ENCODE results near the gene SMIM45.
"Not testable (repeated sequence)": the region's sequence is repeated elsewhere in the genome, so short reads cannot be mapped to it uniquely, and the experiment has no call there.

Gene SMIM45

GRCh38 chr22:41939981-41940831, 11.7 kb upstream of the SMIM45 start:
- Mint-ChIP-seq H3K27ac (peak overlapping the region; percentile 98), H3K9me3 (no peaks in the 10 kb centered on the region), H3K4me1 (ENCODE audit: low read depth) (peaks cover 45% of the 10 kb centered on the region), H3K36me3 (ENCODE audit: low read depth) (peaks cover 31% of the 10 kb centered on the region), H3K4me3 (peak overlapping the region; percentile 78), H3K27me3 (ENCODE audit: low read depth) (no peaks in the 10 kb centered on the region)

DNA sequence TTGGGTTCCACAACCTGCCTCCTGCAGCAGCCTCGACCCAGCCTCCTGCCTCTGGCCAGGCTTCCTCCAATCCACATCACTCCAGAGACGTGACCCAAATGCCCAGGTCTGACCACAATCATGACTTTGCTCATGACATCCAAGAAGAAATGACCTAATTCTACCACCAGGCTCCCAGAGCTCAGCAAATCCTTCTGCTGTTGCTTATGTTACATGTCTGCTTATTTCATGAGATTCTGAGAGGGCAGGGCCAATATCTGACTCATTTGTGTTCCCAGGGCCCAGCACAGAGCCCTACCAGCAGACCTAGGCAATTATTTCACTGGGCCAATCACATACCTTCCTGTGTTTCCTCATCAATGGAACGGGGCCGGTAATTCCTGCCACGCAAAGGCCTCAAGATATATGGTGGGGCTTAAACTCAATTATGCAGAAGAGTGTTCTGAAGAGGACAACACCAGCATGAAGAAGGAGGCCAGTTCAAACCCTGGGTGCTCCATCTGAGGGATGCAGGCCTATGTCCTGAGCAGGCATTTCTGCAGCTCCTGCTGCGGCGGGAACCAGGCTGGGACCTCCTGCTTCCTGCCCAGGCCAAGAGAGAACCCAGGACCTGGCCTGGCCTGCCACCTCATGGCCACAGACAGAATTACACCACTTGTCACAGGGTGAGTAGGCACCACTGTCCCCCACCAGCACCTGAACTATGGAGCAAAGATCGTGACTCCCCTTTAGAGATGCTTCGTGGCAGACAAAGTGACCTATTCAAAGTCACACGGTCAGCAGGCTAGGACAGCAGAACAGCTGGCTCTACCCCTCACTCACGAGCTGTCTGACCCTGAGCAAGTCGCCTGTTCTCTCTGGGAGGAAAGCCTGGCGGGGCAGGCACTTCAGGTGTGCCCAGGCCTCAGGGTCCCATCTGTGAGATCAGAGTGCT, 10.9 kb upstream of the SMIM45 start:
- H3K36me3 Mint-ChIP-seq (ENCODE audit: low read depth): peaks cover 31% of the 10 kb centered on the region
- H3K4me1 Mint-ChIP-seq (ENCODE audit: low read depth): peaks cover 50% of the 10 kb centered on the region

GRCh38 chr22:41943661-41944209, 8.2 kb upstream of the SMIM45 start:
- H3K27me3 Mint-ChIP-seq (ENCODE audit: low read depth): no peaks in the 10 kb centered on the region
- no peaks in the 10 kb centered on the region for H3K9me3 Mint-ChIP-seq
- H3K36me3 Mint-ChIP-seq (ENCODE audit: low read depth): peaks cover 26% of the 10 kb centered on the region
- peak overlapping the region; percentile 72 for H3K4me3 Mint-ChIP-seq
- peaks cover 57% of the 10 kb centered on the region for H3K4me1 Mint-ChIP-seq (ENCODE audit: low read depth)
- peak overlapping the region; percentile 71 for H3K27ac Mint-ChIP-seq

More for the DNA sequence above, 10.9 kb upstream of the SMIM45 start:
- no peaks in the 10 kb centered on the region for H3K27me3 Mint-ChIP-seq (ENCODE audit: low read depth)
- H3K9me3 Mint-ChIP-seq: no peaks in the 10 kb centered on the region
- H3K4me3 Mint-ChIP-seq: peak overlapping the region; percentile 49
- peak overlapping the region; percentile 98 for H3K27ac Mint-ChIP-seq

GRCh38 chr22:41946629-41947423, 5.1 kb upstream of the SMIM45 start, which contains the start of gene CENPM:
TSS of gene CENPM (minus strand) at chr22:41947152. CDS start at chr22:41947076, 76 bp downstream.
- Mint-ChIP-seq H3K4me1 (ENCODE audit: low read depth) (peaks cover 31% of the 10 kb centered on the region), H3K4me3 (peak within 1 kb of the TSS; percentile 91), H3K27me3 (ENCODE audit: low read depth) (no peaks in the 10 kb centered on the region), H3K9me3 (no peaks in the 10 kb centered on the region), H3K36me3 (ENCODE audit: low read depth) (peaks cover 15% of the 10 kb centered on the region), H3K27ac (peak within 1 kb of the TSS; percentile 90)

DNA sequence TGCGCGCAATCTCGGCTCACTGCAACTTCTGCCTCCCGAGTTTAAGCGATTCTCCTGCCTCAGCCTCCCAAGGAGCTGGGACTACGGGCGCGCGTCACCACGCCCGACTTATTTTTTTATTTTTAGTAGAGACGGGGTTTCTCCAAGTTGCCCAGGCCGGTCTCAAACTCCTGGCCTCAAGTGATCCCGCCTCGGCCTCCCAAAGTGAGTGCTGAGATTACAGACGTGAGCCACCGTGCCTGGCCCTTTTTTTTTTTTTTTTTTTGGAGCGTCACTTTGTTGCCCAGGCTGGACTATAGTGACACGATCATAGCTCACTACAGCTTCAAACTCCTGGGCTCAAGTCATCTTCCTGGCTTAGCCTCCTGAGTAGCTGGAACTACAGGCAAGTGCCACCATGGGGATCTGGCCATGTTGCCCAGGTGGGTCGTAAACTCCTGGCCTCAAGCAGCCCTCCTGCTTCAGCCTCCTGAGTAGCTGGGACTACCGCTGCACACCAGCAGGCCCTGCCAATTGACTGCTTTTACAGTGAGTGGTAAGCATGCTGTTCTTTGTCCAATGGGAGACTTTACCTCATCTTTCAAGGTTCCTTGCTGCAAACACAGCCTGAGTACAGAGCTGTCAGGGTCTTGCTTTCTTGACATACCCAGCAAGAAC, 4.4 kb upstream of the SMIM45 start:
- no peaks in the 10 kb centered on the region for H3K9me3 Mint-ChIP-seq
- peaks cover 30% of the 10 kb centered on the region for H3K4me1 Mint-ChIP-seq (ENCODE audit: low read depth)
- H3K27ac Mint-ChIP-seq: peak overlapping the region; percentile 90
- peak overlapping the region; percentile 91 for H3K4me3 Mint-ChIP-seq
- no peaks in the 10 kb centered on the region for H3K27me3 Mint-ChIP-seq (ENCODE audit: low read depth)
- peaks cover 11% of the 10 kb centered on the region for H3K36me3 Mint-ChIP-seq (ENCODE audit: low read depth)

GRCh38 chr22:41948142-41948541, 3.8 kb upstream of the SMIM45 start:
- Mint-ChIP-seq H3K36me3 (ENCODE audit: low read depth) (peaks cover 8% of the 10 kb centered on the region), H3K9me3 (no peaks in the 10 kb centered on the region), H3K4me3 (no peak overlapping the region), H3K27ac (no peak overlapping the region), H3K27me3 (ENCODE audit: low read depth) (no peaks in the 10 kb centered on the region), H3K4me1 (ENCODE audit: low read depth) (peaks cover 29% of the 10 kb centered on the region)

GRCh38 chr22:41948928-41949296, 3.0 kb upstream of the SMIM45 start:
- H3K4me1 Mint-ChIP-seq (ENCODE audit: low read depth): peaks cover 22% of the 10 kb centered on the region
- not testable (repeated sequence) for H3K4me3 Mint-ChIP-seq; H3K27ac Mint-ChIP-seq; H3K9me3 Mint-ChIP-seq; H3K27me3 Mint-ChIP-seq (ENCODE audit: low read depth); H3K36me3 Mint-ChIP-seq (ENCODE audit: low read depth)

- Mint-ChIP-seq H3K27me3 (ENCODE audit: low read depth) (no peaks in the 10 kb centered on the region), H3K36me3 (ENCODE audit: low read depth) (peaks cover 2% of the 10 kb centered on the region), H3K4me3 (no peak overlapping the region), H3K9me3 (no peaks in the 10 kb centered on the region), H3K27ac (no peak overlapping the region), H3K4me1 (ENCODE audit: low read depth) (peaks cover 20% of the 10 kb centered on the region)
Observed at GRCh38 chr22:41949297-41949965, 2.5 kb upstream of the SMIM45 start.

- no peaks in the 10 kb centered on the region for H3K9me3 Mint-ChIP-seq
- H3K4me3 Mint-ChIP-seq: no peak overlapping the region
- H3K4me1 Mint-ChIP-seq (ENCODE audit: low read depth): peaks cover 9% of the 10 kb centered on the region
- no peak overlapping the region for H3K27ac Mint-ChIP-seq
- no peaks in the 10 kb centered on the region for H3K36me3 Mint-ChIP-seq (ENCODE audit: low read depth)
- H3K27me3 Mint-ChIP-seq (ENCODE audit: low read depth): no peaks in the 10 kb centered on the region
Observed at GRCh38 chr22:41952713-41953112, 763 bp downstream of the SMIM45 start.

DNA sequence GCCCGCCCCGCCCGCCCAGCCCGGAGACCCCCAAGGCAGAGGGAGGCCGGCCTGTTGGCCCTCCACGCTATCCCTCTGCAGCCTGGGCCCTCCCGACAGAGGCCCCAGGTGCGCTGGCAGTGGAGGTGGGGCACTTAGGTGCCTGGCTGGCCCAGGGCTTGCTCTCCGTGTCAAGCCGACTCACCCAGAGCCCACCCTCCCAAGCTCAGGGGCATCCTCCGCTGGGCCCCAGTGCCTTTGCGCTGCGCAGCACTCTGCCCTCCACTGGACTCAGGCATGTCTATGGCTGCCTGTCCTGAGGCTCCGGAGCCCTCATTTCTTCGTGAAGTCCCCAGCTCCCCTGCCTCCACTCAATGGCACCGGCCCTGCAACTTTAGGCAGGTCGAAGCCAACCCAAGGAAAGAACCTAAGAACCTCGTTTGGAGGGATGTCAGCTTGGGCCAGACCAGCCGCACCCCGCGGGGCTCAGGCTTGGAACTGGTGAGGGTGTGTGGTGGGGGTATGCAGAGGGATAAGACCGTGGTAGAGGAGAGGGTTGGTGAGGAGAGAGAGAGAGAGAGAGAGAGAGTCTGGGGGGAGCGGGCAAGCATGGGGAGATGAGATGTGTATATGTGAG, 6.1 kb downstream of the SMIM45 start:
- H3K27me3 Mint-ChIP-seq (ENCODE audit: low read depth): no peaks in the 10 kb centered on the region
- H3K9me3 Mint-ChIP-seq: no peaks in the 10 kb centered on the region
- peaks cover 4% of the 10 kb centered on the region for H3K4me1 Mint-ChIP-seq (ENCODE audit: low read depth)
- no peak overlapping the region for H3K4me3 Mint-ChIP-seq
- H3K36me3 Mint-ChIP-seq (ENCODE audit: low read depth): no peaks in the 10 kb centered on the region
- no peak overlapping the region for H3K27ac Mint-ChIP-seq

DNA sequence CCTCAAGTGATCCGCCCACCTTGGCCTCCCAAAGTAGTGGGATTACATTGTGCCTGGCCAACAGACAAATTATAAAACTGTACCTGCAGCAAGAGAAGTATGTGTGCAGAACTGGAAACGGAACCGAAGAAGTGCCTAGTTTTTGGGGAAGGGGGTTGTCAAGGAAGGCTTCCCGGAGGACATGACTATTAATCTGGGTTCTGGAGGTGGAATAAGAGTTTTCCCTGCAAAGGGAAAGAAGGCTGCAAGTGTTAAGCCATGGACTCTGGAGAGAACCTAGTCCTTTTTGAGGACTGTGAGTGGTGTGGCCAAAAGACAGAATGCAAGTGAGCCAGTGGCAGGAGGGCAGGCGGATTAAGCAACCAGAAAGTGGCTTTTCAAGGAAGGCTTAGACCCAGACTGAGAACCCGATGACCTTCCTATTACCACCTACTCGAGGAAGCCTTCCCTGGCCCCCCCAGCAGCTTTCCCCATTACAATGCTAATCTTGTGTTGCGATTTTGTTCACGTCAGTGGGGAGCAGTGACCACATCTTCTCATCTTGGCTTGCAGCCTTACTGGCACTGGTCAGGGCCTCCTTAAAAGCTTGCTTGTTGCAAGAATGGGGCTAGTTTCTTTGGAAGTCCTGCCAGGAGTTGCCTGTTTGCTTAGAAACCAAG, 11.6 kb downstream of the SMIM45 start:
- Mint-ChIP-seq H3K4me1 (ENCODE audit: low read depth) (peaks cover 6% of the 10 kb centered on the region), H3K27ac (no peak overlapping the region), H3K36me3 (ENCODE audit: low read depth) (no peaks in the 10 kb centered on the region), H3K4me3 (no peak overlapping the region), H3K9me3 (no peaks in the 10 kb centered on the region), H3K27me3 (ENCODE audit: low read depth) (no peaks in the 10 kb centered on the region)

GRCh38 chr22:41964112-41964491, 12.2 kb downstream of the SMIM45 start:
- Mint-ChIP-seq H3K27ac (no peak overlapping the region), H3K27me3 (ENCODE audit: low read depth) (no peaks in the 10 kb centered on the region), H3K36me3 (ENCODE audit: low read depth) (no peaks in the 10 kb centered on the region), H3K4me3 (no peak overlapping the region), H3K4me1 (ENCODE audit: low read depth) (peaks cover 6% of the 10 kb centered on the region), H3K9me3 (no peaks in the 10 kb centered on the region)
